ENCODE data around the gene PAFAH1B1. TPM values are rescaled to one million over a fixed set of nuclear protein-coding genes. Genes with fewer than 3 reads are reported as not detected.

Gene PAFAH1B1
- total and polyA plus RNA-seq, 4 donors = 14.0 to 44.1 (median 29.2) TPM

- no peaks in the 10 kb centered on the region for H3K36me3 ChIP-seq (ENCODE audit: control insufficient read depth in 4 of 4, insufficient read depth in 3 of 4, low read depth in 1 of 4, low read length in 3 of 4)
- H3K4me1 ChIP-seq (ENCODE audit: control insufficient read depth in 4 of 4, insufficient read depth in 4 of 4, low read length in 3 of 4) = no peaks in the 10 kb centered on the region
- H3K9me3 ChIP-seq (ENCODE audit: control insufficient read depth in 4 of 4, low read length in 3 of 4) = no peaks in the 10 kb centered on the region
- H3K9ac ChIP-seq (ENCODE audit: low read depth in 1 of 2, low read length in 2 of 2) = no peak overlapping the region
- no peak for DNase-seq (ENCODE audit: low spot score)
- H3K4me3 ChIP-seq (ENCODE audit: low read depth in 1 of 3, low read length in 3 of 3) = no peak overlapping the region
- peaks cover 0 to 5% (median 0%) of the 10 kb centered on the region in 4 donors for H3K27me3 ChIP-seq (ENCODE audit: control insufficient read depth in 4 of 4, insufficient read depth in 4 of 4, low read length in 3 of 4)
- TF ChIP-seq CTCF (IDR thresholded peaks at IDR 0.05; ENCODE audit: low read depth, low read length, missing input control) (no peak), RXRA (IDR thresholded peaks at IDR 0.05) (no peak), FOXA2 (IDR thresholded peaks at IDR 0.05) (no peak), SP1 (IDR thresholded peaks at IDR 0.05) (no peak), MAX (IDR thresholded peaks at IDR 0.05) (no peak), TAF1 (conservative IDR thresholded peaks at IDR 0.05) (no peak), RAD21 (IDR thresholded peaks at IDR 0.05) (no peak), HNF4A (conservative IDR thresholded peaks at IDR 0.05) (no peak), FOXA1 (IDR thresholded peaks at IDR 0.05) (no peak), YY1 (IDR thresholded peaks at IDR 0.05) (no peak), GABPA (IDR thresholded peaks at IDR 0.05 in 1 of 2, conservative IDR thresholded peaks at IDR 0.05 in 1 of 2) (no peak), NR2F2 (IDR thresholded peaks at IDR 0.05) (no peak), ATF3 (IDR thresholded peaks at IDR 0.05) (no peak), REST (IDR thresholded peaks at IDR 0.05) (no peak), ZBTB33 (IDR thresholded peaks at IDR 0.05) (no peak), EGR1 (IDR thresholded peaks at IDR 0.05; ENCODE audit: low read depth in 2 of 2) (no peak), JUND (IDR thresholded peaks at IDR 0.05) (no peak), HNF4G (IDR thresholded peaks at IDR 0.05) (no peak)
- H3K27ac ChIP-seq (ENCODE audit: low read depth in 1 of 2, low read length in 2 of 2) = no peak overlapping the region
- WGBS = 83% methylated on average over 10 of the region's 10 CpGs
These were observed 138.4 kb downstream of the PAFAH1B1 start for GRCh38 chr17:2731807-2732206.
